Measurements from ENCODE around the gene UBE3D. TPM values are rescaled to one million over a fixed set of nuclear protein-coding genes. Genes with fewer than 3 reads are reported as not detected.

Gene UBE3D, protein sequence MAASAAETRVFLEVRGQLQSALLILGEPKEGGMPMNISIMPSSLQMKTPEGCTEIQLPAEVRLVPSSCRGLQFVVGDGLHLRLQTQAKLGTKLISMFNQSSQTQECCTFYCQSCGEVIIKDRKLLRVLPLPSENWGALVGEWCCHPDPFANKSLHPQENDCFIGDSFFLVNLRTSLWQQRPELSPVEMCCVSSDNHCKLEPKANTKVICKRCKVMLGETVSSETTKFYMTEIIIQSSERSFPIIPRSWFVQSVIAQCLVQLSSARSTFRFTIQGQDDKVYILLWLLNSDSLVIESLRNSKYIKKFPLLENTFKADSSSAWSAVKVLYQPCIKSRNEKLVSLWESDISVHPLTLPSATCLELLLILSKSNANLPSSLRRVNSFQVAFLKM
- 1 to 10 TPM; 3.8 to 4.8 TPM for total RNA-seq

DNA sequence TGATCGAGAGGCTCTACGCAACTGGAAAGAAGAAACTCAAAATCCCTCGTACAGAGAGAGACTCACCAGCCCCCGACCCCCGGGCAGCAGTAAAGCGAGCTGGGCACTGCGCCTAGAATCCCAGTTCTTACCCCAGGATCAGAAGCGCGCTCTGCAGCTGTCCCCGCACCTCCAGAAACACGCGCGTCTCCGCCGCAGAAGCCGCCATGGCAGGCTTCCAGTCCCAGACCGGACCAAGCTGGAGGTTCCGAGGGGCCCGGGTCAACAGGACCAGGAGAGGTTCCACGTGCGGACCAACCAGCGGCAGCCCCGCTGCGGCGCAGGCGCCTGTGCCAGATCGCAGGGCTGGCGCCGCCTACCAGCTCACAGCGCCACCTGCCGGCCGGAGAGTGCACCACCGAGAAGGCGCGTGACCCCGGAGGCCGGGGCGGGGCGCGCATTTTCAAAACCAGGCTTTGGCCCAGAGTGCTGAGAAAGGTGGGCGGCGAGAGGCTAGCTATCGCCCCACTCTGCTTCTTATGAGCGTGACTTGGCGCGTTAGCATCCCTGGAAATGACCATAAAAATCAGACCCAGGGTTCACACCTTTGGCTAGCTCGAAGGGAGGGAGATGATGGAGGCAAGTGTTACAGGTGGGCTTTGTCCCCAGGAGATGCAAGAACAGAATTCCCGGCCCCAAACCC lies at the start of gene UBE3D:
TSS of gene UBE3D (minus strand) at position 331 of the 682 bp plus-strand sequence. CDS start at position 208, 123 bp downstream.
- peak within 1 kb of the TSS; percentile 81 for H3K4me3 Mint-ChIP-seq
- ChIA-PET POLR2A (interaction anchor here (0.6 to 2.1 kb wide), 9 partner anchors 9 to 836 kb away, joined by 3 to 7 read pairs (median 4); no protein-coding TSS in a partner anchor), CTCF (interaction anchor here (0.6 to 7.8 kb wide), 50 partner anchors 8 to 1162 kb away, joined by 3 to 228 read pairs (median 5); partner anchors contain the start of genes CEP162, CYB5R4, IBTK and PGM3)
- DNase-seq: peak; percentile 91
- H3K36me3 Mint-ChIP-seq (ENCODE audit: low read depth): peaks cover 2% of the 10 kb centered on the region
- H3K27me3 Mint-ChIP-seq: no peaks in the 10 kb centered on the region
- H3K27ac Mint-ChIP-seq: peak within 1 kb of the TSS; percentile 74
- H3K9me3 Mint-ChIP-seq: no peaks in the 10 kb centered on the region
- H3K4me1 Mint-ChIP-seq: peaks cover 38% of the 10 kb centered on the region

DNA sequence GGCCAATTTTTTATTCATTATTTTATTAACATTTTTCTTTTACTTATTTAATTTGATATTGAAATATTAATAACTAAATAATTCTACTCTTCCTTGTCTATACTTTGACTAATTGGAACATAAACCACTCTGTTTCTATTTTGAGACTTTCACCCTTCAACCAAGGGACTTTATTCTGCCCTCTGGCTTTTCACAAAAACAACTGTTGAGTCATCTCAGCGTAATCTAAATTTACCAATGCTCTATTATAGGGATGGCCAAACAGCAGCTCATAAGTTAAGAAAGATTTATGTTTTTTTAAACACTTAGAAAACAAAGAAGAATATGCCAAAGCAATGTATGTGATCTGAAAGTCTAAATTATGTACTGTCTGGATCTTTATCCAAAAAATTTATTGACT lies 48.5 kb upstream of the UBE3D start:
- no peaks in the 10 kb centered on the region for H3K9me3 Mint-ChIP-seq
- ChIA-PET CTCF (no interaction called here), POLR2A (no interaction called here)
- no peaks in the 10 kb centered on the region for H3K27me3 Mint-ChIP-seq
- H3K36me3 Mint-ChIP-seq (ENCODE audit: low read depth): peaks cover 8% of the 10 kb centered on the region
- H3K27ac Mint-ChIP-seq: no peak overlapping the region
- DNase-seq: no peak
- no peak overlapping the region for H3K4me3 Mint-ChIP-seq
- H3K4me1 Mint-ChIP-seq: no peaks in the 10 kb centered on the region

DNA sequence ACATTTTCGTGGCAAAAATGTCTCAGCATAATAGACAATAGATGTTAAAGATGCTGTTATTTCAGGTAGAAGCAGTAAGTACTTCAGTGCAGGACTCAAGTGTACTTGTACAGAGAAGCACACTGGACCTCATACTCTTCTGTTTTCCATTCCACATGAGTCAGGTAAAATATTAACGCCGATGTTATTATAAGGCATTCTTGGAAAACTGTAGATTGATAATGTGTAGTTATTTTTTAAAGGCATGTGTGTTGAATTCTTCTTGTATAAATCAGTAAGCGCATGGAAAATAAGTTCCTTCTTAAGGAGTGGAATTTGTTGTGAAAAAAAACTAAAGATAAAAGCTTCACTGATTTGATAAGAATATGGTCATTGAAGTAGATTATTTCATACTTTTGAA lies 47.6 kb upstream of the UBE3D start:
- ChIA-PET POLR2A (no interaction called here), CTCF (no interaction called here)
- no peaks in the 10 kb centered on the region for H3K27me3 Mint-ChIP-seq
- no peaks in the 10 kb centered on the region for H3K4me1 Mint-ChIP-seq
- no peak overlapping the region for H3K4me3 Mint-ChIP-seq
- H3K9me3 Mint-ChIP-seq: no peaks in the 10 kb centered on the region
- DNase-seq: no peak
- no peak overlapping the region for H3K27ac Mint-ChIP-seq
- peaks cover 8% of the 10 kb centered on the region for H3K36me3 Mint-ChIP-seq (ENCODE audit: low read depth)

DNA sequence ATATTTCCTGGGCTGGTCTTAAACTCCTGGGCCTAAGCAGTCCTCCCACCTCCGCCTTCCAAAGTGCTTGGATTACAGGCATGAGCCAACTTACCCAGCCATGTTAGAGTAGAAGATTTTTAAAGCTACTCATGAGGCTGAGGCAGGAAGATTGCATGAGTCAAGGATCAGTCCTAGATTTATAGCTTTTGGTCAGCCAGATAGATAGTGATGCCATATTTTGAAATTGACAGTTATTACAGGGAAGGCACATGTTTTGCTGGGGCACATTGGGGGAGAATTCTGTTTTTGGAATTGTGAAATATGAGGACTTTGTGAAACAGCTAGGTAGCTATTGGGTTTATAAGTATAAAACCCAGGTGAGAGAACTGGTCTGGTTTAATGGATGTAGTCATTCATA lies 42.7 kb upstream of the UBE3D start:
- H3K27me3 Mint-ChIP-seq: no peaks in the 10 kb centered on the region

DNA sequence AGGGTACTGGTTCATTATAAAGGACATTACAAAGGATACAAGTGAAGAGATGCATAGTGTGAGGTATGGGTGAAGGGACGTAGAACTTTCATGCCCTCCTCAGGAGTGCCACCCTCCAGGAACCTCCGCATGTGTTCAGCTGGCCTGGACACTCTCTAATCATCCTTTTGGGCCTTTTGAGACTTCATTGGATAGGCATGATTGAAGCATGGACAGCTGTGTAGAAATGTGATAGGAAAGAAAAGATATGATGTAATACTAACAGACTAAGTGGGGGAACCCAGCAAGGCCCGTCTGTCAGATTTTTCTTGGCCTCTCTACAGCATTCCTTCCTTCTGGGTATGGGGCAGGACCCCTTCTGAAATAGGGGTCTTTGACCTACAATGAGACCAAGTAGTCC lies 32.9 kb upstream of the UBE3D start:
- peaks cover 28% of the 10 kb centered on the region for H3K36me3 Mint-ChIP-seq (ENCODE audit: low read depth)
- no peak for DNase-seq
- H3K4me1 Mint-ChIP-seq: no peaks in the 10 kb centered on the region
- ChIA-PET CTCF (interaction anchor here (1.1 kb wide), 1 partner anchor 33 kb away, joined by 4 read pairs; the partner anchor contains the start of gene UBE3D), POLR2A (interaction anchor here (1.0 kb wide), 1 partner anchor 10 kb away, joined by 3 read pairs; no protein-coding TSS in a partner anchor)
- peaks cover 3% of the 10 kb centered on the region for H3K9me3 Mint-ChIP-seq
- H3K4me3 Mint-ChIP-seq: no peak overlapping the region
- H3K27ac Mint-ChIP-seq: no peak overlapping the region
- H3K27me3 Mint-ChIP-seq: no peaks in the 10 kb centered on the region

More for the DNA sequence above, 42.7 kb upstream of the UBE3D start:
- CTCF ChIA-PET: interaction anchor here (0.9 kb wide), 1 partner anchor 41 kb away, joined by 3 read pairs; the partner anchor contains the start of gene DOP1A
- POLR2A ChIA-PET: interaction anchor here (1.1 kb wide), 1 partner anchor 10 kb away, joined by 3 read pairs; no protein-coding TSS in a partner anchor
- H3K4me3 Mint-ChIP-seq: no peak overlapping the region
- H3K36me3 Mint-ChIP-seq (ENCODE audit: low read depth): peaks cover 25% of the 10 kb centered on the region
- no peak for DNase-seq
- H3K4me1 Mint-ChIP-seq: no peaks in the 10 kb centered on the region
- H3K9me3 Mint-ChIP-seq: peaks cover 2% of the 10 kb centered on the region
- H3K27ac Mint-ChIP-seq: no peak overlapping the region

DNA sequence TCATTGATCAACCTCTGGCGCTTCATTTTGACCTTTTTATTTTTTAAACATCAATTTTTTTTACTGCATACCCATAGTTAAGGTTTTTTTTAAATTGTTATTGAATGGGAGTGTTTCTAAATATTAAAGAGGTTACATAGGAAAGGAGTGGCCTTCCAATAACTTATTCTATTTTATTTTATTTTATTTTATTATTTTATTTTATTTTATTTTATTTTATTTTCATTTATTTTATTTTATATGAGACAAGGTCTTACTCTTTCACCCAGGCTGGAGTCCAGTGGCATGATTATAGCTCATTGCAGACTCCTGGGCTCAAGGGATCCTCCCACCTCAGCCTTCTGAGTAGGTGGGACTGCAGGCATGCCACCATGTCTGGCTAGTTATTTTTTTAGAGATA lies 32.0 kb upstream of the UBE3D start:
- peaks cover 3% of the 10 kb centered on the region for H3K9me3 Mint-ChIP-seq
- H3K27ac Mint-ChIP-seq: no peak overlapping the region
- H3K4me3 Mint-ChIP-seq: no peak overlapping the region
- H3K4me1 Mint-ChIP-seq: no peaks in the 10 kb centered on the region
- H3K36me3 Mint-ChIP-seq (ENCODE audit: low read depth): peaks cover 23% of the 10 kb centered on the region
- DNase-seq: no peak
- H3K27me3 Mint-ChIP-seq: no peaks in the 10 kb centered on the region
- CTCF ChIA-PET: interaction anchor here (2.1 kb wide), 1 partner anchor 32 kb away, joined by 8 read pairs; the partner anchor contains the start of gene UBE3D
- POLR2A ChIA-PET: interaction anchor here (1.0 kb wide), 1 partner anchor 11 kb away, joined by 3 read pairs; no protein-coding TSS in a partner anchor

DNA sequence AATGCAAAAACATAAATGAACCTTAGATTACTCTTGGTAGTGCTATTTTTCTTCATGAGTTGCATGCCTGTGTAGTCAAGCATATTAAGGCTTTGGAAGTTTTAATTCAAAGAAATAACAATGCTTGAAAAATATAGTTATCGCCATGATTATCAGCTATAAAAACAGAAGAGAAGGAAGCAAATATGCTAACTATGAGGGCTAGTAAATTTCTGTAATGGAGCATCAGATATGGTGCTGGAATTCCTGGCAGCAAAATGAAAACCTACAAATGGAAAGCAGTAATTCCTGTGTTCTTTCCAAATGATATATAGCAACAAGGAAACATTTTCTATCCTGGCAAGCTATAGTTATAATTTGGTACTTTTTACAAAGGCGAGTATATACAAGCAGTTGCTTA lies 31.6 kb upstream of the UBE3D start:
- CTCF ChIA-PET: interaction anchor here (2.1 kb wide), 1 partner anchor 31 kb away, joined by 8 read pairs; the partner anchor contains the start of gene UBE3D
- peaks cover 3% of the 10 kb centered on the region for H3K9me3 Mint-ChIP-seq
- H3K4me1 Mint-ChIP-seq: no peaks in the 10 kb centered on the region
- H3K27ac Mint-ChIP-seq: no peak overlapping the region
- H3K4me3 Mint-ChIP-seq: no peak overlapping the region
- H3K36me3 Mint-ChIP-seq (ENCODE audit: low read depth): peaks cover 20% of the 10 kb centered on the region
- H3K27me3 Mint-ChIP-seq: no peaks in the 10 kb centered on the region
- POLR2A ChIA-PET: no interaction called here
- no peak for DNase-seq

DNA sequence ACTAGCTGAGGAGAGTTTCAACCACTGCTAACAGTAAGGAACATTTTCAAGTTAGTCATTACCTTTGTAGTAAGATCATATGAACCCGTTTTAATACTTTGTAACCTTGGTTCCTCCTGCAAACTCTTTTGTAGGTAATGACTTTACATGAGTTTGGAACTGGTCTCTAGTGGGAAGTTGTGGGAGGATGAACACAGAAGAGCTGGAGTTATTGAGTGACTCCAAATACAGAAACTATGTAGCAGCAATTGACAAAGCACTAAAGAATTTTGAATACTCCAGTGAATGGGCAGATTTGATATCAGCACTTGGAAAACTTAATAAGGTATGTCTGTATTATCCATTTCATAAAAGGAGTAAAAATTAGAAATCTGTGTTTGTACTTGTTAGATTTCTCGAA lies 31.1 kb upstream of the UBE3D start:
- no peaks in the 10 kb centered on the region for H3K27me3 Mint-ChIP-seq
- ChIA-PET CTCF (interaction anchor here (1.9 to 2.1 kb wide), 2 partner anchors 29 to 31 kb away, joined by 5 to 8 read pairs; partner anchors contain the start of genes DOP1A and UBE3D), POLR2A (no interaction called here)
- DNase-seq: no peak
- H3K9me3 Mint-ChIP-seq: peaks cover 3% of the 10 kb centered on the region
- no peaks in the 10 kb centered on the region for H3K4me1 Mint-ChIP-seq
- H3K4me3 Mint-ChIP-seq: no peak overlapping the region
- peaks cover 16% of the 10 kb centered on the region for H3K36me3 Mint-ChIP-seq (ENCODE audit: low read depth)
- no peak overlapping the region for H3K27ac Mint-ChIP-seq

DNA sequence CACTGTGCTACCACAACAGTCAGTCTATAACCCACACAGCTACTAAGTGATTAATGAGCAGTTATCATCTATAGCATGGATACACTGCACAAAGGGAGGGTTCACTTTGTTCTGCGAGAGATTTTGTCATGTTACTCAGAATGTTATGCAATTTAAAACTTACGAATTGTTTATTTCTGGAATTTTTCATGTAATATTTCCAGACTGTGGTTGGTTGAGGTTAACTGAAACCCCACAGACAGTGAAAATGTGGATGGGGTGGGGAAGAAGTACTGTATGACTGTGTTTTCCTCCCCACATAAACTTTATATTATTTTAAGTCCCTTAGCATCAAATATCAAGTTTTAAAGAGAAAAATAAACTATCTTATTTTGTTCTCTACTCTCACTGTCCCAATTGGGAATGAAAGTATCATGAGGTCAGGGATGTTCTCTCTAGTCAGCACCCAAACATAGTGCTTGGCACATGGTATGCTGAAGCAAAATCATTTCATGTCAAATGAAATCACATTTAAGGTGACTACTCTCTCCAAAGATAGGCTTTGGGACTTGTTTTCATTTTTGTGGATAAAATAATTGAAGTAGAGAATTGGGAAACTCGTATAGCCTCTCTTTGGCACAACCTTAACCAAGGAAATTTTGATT lies 27.2 kb upstream of the UBE3D start:
- H3K4me1 Mint-ChIP-seq: peaks cover 5% of the 10 kb centered on the region
- DNase-seq: no peak
- ChIA-PET CTCF (interaction anchor here (1.0 kb wide), 1 partner anchor 26 kb away, joined by 8 read pairs; the partner anchor contains the start of gene DOP1A), POLR2A (no interaction called here)
- H3K9me3 Mint-ChIP-seq: peaks cover 5% of the 10 kb centered on the region
- no peak overlapping the region for H3K27ac Mint-ChIP-seq
- H3K4me3 Mint-ChIP-seq: no peak overlapping the region
- peaks cover 10% of the 10 kb centered on the region for H3K36me3 Mint-ChIP-seq (ENCODE audit: low read depth)
- no peaks in the 10 kb centered on the region for H3K27me3 Mint-ChIP-seq

DNA sequence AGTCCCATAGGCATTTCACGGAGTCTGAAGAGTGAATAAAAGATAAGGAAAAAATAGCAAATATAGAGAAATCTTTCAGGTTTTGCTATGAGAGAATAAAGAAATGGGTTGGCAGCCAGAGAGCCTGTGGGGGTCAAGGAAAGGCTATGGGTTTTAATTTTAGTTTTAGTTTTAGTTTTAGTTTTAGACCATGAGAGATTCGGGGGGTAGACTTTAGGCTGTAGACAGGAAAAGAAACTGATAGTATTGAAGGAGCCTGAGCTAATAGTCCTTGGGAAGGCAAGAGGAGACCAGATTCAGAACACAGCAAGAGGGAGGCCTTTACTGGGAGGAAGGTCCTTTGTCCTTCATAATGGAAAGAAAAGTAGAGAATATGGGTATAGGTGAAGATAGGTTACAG lies 21.1 kb upstream of the UBE3D start:
- DNase-seq: no peak
- ChIA-PET POLR2A (no interaction called here), CTCF (interaction anchor here (7.8 kb wide), 1 partner anchor 20 kb away, joined by 62 read pairs; the partner anchor contains the start of genes DOP1A and UBE3D)
- H3K36me3 Mint-ChIP-seq (ENCODE audit: low read depth): peaks cover 7% of the 10 kb centered on the region
- peak overlapping the region; percentile 70 for H3K27ac Mint-ChIP-seq
- peaks cover 2% of the 10 kb centered on the region for H3K9me3 Mint-ChIP-seq
- peak overlapping the region; percentile 58 for H3K4me3 Mint-ChIP-seq
- H3K4me1 Mint-ChIP-seq: peaks cover 22% of the 10 kb centered on the region
- no peaks in the 10 kb centered on the region for H3K27me3 Mint-ChIP-seq

DNA sequence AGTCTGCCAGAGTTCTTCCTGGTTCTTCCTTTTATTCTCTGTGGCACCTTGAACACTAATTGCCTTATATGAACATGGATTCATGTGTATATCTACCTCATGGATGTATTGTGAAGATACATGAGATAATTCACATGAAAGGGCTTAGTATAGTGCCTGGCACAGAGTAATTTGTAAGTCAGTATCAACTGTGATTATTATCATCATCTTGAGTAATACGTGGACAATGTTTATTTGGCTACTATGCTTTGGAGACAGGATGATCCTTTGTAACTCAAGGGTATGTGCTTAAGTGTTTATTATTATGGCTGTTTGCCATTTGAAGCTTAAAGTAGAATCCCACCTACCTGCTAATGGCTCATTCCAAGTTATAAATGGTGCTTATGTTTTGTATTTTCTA lies 17.8 kb upstream of the UBE3D start:
- peaks cover 23% of the 10 kb centered on the region for H3K4me1 Mint-ChIP-seq
- no peaks in the 10 kb centered on the region for H3K27me3 Mint-ChIP-seq
- CTCF ChIA-PET: interaction anchor here (1.6 to 7.8 kb wide), 2 partner anchors 11 to 17 kb away, joined by 6 to 62 read pairs; partner anchors contain the start of genes DOP1A and UBE3D
- peaks cover 2% of the 10 kb centered on the region for H3K36me3 Mint-ChIP-seq (ENCODE audit: low read depth)
- no peak for DNase-seq
- no peak overlapping the region for H3K4me3 Mint-ChIP-seq
- peaks cover 2% of the 10 kb centered on the region for H3K9me3 Mint-ChIP-seq
- no peak overlapping the region for H3K27ac Mint-ChIP-seq
- POLR2A ChIA-PET: no interaction called here

DNA sequence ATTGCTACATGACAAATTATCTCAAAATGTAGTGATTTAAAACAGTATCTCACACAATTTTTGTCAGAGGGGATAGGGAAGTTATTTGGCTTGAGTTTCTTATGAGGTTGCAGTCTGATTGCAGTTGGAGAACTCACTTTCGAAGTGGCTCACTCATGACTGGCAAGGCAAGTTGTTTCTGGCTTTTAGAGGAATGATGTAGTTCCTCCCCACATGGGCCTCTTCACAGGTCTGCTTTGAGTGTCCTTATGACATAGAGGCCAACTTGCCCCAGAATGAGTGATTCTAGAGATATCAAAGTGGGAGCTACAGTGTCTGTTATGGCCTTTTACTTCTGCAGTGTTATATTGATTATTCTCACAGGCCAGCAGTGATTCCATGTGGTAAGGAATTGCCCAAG lies 8.0 kb upstream of the UBE3D start:
- CTCF ChIA-PET: interaction anchor here (1.3 kb wide), 1 partner anchor 8 kb away, joined by 4 read pairs; the partner anchor contains the start of gene UBE3D

More for the DNA sequence above, 8.0 kb upstream of the UBE3D start:
- no peak overlapping the region for H3K27ac Mint-ChIP-seq
- no peak overlapping the region for H3K4me3 Mint-ChIP-seq
- POLR2A ChIA-PET: interaction anchor here (1.5 kb wide), 1 partner anchor 8 kb away, joined by 4 read pairs; the partner anchor contains the start of gene UBE3D
- peaks cover 16% of the 10 kb centered on the region for H3K4me1 Mint-ChIP-seq
- no peaks in the 10 kb centered on the region for H3K27me3 Mint-ChIP-seq
- no peaks in the 10 kb centered on the region for H3K9me3 Mint-ChIP-seq
- no peak for DNase-seq
- H3K36me3 Mint-ChIP-seq (ENCODE audit: low read depth): no peaks in the 10 kb centered on the region
